ENCODE measurements around the gene ERFE. TPM values are rescaled to one million over a fixed set of nuclear protein-coding genes. Genes with fewer than 3 reads are reported as not detected.
"Not testable (repeated sequence)": the region's sequence is repeated elsewhere in the genome, so short reads cannot be mapped to it uniquely, and the experiment has no call there.

ERFE gene
- total and polyA plus RNA-seq, 12 donors = 0.11 to 1.3 (median 0.64) TPM; not detected in 7

DNA sequence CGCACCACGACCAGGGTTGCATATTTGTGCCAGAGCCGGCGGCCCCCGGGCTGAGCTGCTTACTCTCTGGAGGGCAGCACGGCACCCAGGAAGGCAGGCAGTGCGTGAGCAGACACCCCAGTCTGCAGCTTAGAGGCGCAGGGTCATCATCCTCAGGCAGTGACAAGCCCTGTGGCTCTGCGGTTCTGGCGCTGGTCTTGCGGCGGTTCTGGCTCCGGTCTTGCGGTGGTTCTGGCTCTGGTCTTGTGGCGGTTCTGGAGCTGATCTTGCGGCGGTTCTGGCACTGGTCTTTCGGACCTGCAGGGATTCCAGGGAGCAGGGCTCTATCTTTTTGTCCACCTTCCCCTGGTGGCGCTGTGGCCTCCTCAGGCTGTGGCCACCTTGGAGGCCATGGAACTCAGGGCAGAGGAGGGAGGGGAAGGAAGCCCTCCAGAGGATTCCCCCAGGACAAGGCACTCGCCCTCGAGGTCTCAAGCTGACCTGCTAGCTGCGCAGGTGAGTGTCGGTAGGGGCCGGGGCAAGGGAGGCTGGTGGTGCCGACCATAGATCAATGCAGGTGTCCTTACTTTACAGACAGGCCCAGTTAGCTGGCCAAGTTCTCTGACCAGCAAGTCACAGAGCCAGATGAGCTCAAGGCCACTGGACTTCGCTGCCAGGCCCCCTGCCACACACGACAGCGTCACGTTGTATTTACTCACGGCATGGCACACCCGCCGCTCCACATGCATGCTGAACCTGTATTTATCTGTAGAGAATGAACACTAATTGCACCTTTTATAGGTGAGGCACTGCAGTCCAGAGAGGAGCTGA lies 43.7 kb upstream of the ERFE start:
- Histone ChIP-seq H3K4me3 (no peak overlapping the region), H3K4me1 (peaks cover 0 to 2% (median 0%) of the 10 kb centered on the region in 9 donors), H3K27me3 (peaks cover 0 to 32% (median 24%) of the 10 kb centered on the region in 7 donors), H3K27ac (no peak overlapping the region), H3K36me3 (no peaks in the 10 kb centered on the region), H3K9me3 (peaks cover 0 to 20% (median 8%) of the 10 kb centered on the region in 11 donors)
- DNase-seq = peak in 1 of 2 donors; percentile 5
- ATAC-seq = no peak
- intact Hi-C loops (cut with DNase I) = no loop called here
- 90% methylated on average over 32 of the region's 32 CpGs for WGBS, 2 donors
- TF ChIP-seq, protein P1, sequence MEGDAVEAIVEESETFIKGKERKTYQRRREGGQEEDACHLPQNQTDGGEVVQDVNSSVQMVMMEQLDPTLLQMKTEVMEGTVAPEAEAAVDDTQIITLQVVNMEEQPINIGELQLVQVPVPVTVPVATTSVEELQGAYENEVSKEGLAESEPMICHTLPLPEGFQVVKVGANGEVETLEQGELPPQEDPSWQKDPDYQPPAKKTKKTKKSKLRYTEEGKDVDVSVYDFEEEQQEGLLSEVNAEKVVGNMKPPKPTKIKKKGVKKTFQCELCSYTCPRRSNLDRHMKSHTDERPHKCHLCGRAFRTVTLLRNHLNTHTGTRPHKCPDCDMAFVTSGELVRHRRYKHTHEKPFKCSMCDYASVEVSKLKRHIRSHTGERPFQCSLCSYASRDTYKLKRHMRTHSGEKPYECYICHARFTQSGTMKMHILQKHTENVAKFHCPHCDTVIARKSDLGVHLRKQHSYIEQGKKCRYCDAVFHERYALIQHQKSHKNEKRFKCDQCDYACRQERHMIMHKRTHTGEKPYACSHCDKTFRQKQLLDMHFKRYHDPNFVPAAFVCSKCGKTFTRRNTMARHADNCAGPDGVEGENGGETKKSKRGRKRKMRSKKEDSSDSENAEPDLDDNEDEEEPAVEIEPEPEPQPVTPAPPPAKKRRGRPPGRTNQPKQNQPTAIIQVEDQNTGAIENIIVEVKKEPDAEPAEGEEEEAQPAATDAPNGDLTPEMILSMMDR (IDR thresholded peaks at IDR 0.05) = no peak

DNA sequence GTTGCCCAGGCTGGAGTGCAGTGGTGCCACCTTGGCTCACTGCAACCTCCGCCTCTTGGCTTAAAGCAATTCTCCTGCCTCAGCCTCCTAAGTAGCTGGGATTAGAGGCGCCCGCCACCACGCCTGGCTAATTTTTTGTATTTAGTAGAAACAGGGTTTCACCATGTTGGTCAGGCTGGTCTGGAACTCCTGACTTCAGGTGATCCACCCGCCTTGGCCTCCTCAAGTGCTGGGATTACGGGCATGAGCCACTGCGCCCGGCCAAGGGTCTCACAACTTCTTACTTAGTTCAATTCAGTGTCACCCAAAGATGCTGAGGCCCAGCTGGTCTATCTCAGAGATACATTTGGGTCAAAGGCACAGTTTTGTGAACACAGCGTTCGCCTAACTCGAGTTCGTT lies 43.1 kb upstream of the ERFE start:
- Histone ChIP-seq H3K27me3 (peaks cover 0 to 35% (median 24%) of the 10 kb centered on the region in 7 donors), H3K9me3 (peaks cover 0 to 20% (median 8%) of the 10 kb centered on the region in 11 donors)
- H3K27ac ChIP-seq; H3K4me3 ChIP-seq; intact Hi-C loops (cut with DNase I); ATAC-seq; H3K36me3 ChIP-seq; DNase-seq; H3K4me1 ChIP-seq: not testable (repeated sequence)
- 93 to 95% methylated on average over 12 of the region's 12 CpGs for WGBS, 2 donors

DNA sequence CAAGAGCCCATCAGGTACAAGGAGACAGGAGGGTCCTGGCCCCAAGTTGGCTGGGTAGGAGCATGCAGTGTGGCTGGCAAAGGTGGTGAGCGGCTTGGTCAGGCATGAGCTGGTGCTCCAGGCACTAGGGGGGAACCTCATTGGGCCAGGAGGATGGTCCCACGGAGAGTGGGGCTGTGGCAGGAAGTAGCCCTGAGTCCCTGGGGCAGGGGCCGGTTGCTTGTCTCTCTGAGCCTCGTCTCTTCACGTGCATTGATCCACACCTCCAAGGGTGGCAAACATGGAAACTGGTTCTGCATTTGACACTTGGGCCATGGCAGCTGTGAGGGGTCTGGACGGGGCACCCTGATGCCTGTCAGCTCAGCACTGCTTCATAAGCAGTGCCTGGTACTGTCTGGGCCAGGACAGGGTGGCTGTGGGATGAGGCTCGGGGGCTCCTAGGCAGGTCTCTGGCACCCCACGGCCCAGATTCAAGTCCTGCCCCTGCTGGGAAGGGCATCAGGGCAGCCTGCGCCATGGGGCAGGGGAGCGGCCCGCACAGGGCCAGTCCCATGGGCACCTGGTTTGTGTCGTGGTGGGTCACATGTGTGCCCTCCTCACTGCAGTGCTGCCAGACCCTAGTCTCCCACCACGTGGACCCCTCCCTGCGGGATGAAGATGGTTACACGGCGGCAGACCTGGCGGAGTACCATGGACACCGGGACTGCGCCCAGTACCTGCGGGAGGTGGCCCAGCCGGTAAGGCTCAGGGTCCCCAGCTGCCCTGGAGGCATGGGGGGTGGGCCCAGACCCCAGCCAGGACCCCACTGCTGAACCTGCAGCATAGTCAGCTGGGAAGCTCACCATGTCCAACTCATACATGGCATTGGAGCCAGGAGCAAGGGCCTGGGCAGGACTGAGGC lies 42.2 kb upstream of the ERFE start:
- intact Hi-C loops (cut with DNase I) = no loop called here
- H3K36me3 ChIP-seq = no peaks in the 10 kb centered on the region
- H3K4me1 ChIP-seq = peaks cover 0 to 8% (median 0%) of the 10 kb centered on the region in 9 donors
- H3K27ac ChIP-seq = no peak overlapping the region
- WGBS, 2 donors = 88 to 89% methylated on average over 21 of the region's 21 CpGs
- TF ChIP-seq, protein P1 (IDR thresholded peaks at IDR 0.05) = no peak
- ATAC-seq (peak in 1 of 8 donors; percentile 14), DNase-seq (peak in 1 of 2 donors; percentile 8)
- H3K4me3 ChIP-seq = no peak overlapping the region
- peaks cover 0 to 38% (median 24%) of the 10 kb centered on the region in 7 donors for H3K27me3 ChIP-seq
- peaks cover 0 to 20% (median 8%) of the 10 kb centered on the region in 11 donors for H3K9me3 ChIP-seq

DNA sequence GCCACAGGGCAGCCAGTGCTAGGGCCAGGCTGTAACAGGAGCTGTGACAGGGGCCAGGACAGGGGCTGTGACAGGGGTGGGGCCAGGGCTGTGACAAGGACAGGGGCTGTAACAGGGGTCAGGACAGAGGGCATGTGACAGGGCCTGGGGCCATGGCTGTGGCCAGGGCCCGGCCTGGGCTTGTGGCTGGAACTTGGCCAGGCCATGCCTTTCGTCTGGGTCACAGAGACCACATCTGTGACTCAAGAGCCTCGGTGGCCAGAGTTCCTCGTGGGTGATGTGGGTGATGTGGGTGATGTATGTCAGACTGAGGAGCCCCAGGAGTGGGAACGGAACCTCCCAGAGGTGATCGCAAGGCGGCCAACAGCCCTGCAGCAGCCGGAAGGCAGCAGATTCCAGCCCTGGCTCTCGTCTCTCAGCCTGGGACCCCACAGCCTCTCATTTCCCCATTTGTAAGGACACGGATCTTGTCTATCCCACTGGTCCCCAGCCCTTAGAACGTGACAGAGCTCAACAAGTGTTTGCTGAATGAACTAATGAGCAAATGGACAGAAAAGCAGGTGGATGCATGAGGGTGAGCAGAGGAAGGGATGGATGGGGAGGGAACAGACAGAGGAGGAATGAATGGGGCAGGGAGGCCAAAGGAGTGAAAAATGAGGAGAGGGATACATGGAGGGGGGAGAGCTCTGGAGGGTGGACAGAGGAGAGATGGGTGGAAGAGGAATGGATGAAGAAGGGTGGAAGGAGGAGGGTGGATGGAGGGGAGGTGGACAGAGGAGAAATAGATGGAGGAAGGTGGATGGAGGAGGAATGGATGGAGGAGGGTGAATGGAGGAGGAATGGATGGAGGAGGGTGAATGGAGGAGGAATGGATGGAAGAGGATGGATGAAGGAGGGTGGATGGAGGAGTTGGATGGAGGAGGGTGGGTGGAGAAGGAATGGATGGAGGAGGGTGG lies 41.3 kb upstream of the ERFE start:
- 74% methylated on average over 11 of the region's 11 CpGs for WGBS, 2 donors
- ATAC-seq (peak in 1 of 8 donors; percentile 11), DNase-seq (no peak)
- TF ChIP-seq, protein P1 (IDR thresholded peaks at IDR 0.05) = no peak
- peaks cover 0 to 38% (median 24%) of the 10 kb centered on the region in 7 donors for H3K27me3 ChIP-seq
- no peaks in the 10 kb centered on the region for H3K36me3 ChIP-seq
- peaks cover 0 to 8% (median 0%) of the 10 kb centered on the region in 9 donors for H3K4me1 ChIP-seq
- no peak overlapping the region for H3K4me3 ChIP-seq
- no peak overlapping the region for H3K27ac ChIP-seq
- intact Hi-C loops (cut with DNase I) = no loop called here
- H3K9me3 ChIP-seq = peaks cover 0 to 11% (median 3%) of the 10 kb centered on the region in 11 donors
